ENCODE measurements around the gene B4GALNT3.

Gene B4GALNT3

DNA sequence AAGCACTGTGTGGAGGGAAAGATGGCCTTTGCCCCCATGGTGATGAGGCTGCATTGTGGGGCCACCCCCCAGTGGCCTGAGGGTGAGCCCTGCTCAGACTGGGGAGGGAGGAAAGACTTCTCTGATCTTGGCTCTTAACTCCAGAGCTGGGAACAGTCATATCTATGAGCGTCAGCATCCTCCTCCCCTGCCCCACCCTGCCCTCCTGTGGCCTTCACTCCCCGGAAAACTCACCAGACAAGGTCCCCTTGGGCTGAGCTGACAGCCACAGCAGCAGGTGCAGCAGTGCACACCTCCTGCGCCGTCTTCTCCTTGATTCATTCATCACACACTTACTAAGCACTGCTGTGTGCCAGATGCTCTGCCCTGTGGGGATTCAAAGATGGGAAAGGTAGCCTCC is 98.8 kb downstream of the B4GALNT3 start:
- no peak for DNase-seq (ENCODE audit: low spot score)
- TF ChIP-seq, protein P1, sequence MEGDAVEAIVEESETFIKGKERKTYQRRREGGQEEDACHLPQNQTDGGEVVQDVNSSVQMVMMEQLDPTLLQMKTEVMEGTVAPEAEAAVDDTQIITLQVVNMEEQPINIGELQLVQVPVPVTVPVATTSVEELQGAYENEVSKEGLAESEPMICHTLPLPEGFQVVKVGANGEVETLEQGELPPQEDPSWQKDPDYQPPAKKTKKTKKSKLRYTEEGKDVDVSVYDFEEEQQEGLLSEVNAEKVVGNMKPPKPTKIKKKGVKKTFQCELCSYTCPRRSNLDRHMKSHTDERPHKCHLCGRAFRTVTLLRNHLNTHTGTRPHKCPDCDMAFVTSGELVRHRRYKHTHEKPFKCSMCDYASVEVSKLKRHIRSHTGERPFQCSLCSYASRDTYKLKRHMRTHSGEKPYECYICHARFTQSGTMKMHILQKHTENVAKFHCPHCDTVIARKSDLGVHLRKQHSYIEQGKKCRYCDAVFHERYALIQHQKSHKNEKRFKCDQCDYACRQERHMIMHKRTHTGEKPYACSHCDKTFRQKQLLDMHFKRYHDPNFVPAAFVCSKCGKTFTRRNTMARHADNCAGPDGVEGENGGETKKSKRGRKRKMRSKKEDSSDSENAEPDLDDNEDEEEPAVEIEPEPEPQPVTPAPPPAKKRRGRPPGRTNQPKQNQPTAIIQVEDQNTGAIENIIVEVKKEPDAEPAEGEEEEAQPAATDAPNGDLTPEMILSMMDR (IDR thresholded peaks at IDR 0.05; ENCODE audit: borderline replicate concordance, control extremely low read depth, extremely low read depth, insufficient read depth, missing control alignments), result no peak
- in situ Hi-C loops (cut with MboI; ENCODE audit: low sequenced_read_pairs, unreplicated experiment), result loop anchor here (25.0 kb wide), 1 partner anchor 1029 kb away; the partner anchor contains the start of gene FBXL14

DNA sequence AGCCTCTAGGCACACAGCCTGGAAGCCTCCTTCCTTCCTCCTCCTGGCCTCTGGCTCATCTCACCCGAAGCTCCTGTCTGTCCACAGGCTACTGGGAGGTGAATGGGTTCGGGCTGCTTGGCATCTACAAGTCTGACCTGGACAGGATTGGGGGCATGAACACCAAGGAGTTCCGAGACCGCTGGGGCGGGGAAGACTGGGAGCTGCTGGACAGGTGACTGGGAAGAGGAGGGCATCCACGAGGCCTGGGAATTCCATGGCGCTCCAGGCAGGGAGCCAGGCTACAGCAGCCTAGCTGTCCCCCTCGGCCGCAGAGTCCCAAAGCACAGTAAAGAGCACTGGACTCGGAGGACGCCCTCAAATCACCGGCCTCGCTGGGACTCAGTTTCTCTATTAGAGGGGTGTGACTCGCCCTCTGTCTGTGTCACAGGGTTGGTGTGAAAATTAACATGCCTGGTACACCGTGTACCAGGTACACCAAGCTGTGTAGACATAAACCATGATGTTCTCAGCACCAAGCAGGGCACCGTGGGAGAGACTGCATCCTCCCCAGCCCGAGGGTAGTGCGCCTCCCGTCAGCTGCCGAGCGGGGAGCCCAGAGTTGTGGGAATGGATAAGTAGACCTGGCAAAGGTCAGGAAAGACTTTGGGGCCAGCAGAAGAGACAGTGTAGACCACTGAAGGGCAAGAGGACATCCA is 99.6 kb downstream of the B4GALNT3 start:
- DNase-seq (ENCODE audit: low spot score), result no peak
- TF ChIP-seq, protein P1 (IDR thresholded peaks at IDR 0.05; ENCODE audit: borderline replicate concordance, control extremely low read depth, extremely low read depth, insufficient read depth, missing control alignments), result no peak
- in situ Hi-C loops (cut with MboI; ENCODE audit: low sequenced_read_pairs, unreplicated experiment), result loop anchor here (25.0 kb wide), 1 partner anchor 1028 kb away; the partner anchor contains the start of gene FBXL14

DNA sequence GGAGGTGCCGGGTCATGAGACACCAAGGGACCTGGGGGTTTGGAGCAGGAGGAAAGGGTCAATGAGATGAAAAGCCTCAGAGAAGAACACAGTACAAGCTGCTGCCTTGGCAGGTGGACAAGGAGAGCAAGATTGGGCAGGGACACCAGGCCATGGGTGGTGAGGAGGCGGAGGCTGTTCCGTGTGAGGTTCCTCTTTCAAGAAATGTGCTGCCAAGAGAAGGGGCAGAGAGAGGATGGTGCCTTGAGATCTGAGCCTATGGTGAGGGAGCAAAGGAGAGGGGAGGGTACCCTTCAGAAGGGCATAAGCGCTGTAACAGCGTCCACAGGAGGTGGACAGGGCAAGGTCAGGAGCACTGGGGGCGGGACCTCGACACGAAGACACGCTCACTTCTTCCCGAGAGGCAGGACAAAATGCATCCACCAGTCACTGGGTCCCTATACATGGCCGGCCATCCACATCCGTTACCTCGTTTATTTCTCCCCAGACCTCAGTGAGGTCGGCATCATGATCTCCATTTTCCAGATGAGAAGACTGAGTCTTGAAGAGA is 100.2 kb downstream of the B4GALNT3 start:
- no peak for DNase-seq (ENCODE audit: low spot score)
- TF ChIP-seq, protein P1 (IDR thresholded peaks at IDR 0.05; ENCODE audit: borderline replicate concordance, control extremely low read depth, extremely low read depth, insufficient read depth, missing control alignments), result no peak
- in situ Hi-C loops (cut with MboI; ENCODE audit: low sequenced_read_pairs, unreplicated experiment), result loop anchor here (10.0 to 25.0 kb wide), 2 partner anchors 535 to 1027 kb away; partner anchors contain the start of gene FBXL14

DNA sequence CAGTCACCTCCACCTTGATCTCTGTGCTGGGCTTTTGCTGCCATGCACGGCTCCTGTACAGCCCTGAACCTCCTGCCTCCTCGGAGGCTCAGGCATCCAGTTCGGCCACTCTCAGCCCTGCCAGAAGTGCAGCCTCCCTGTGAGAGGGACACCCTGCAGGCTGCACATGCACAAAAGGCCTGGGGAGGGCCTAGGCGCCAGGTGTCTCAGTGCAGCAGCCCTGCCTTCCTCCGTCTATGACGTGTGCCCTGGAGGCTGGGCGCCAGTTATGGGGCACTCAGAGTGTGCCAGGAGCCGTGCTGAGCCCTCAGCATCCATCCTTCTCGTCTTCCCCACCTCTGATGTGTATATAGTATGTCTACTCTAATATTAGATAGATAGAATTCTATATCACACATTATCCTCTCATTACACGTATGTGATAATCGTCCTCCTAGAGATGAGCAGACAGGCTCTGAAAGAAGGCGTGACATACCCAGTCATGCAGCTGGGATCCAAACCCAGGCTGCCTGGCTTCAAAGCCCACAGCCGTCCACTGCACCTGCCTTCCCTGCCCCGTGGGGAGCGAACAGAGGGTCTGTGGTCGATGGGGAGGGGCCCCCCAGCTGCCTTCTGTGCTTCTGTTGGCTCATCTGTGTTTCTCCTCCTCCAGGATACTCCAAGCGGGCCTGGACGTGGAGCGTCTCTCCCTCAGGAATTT is 101.1 kb downstream of the B4GALNT3 start:
- no peak for DNase-seq (ENCODE audit: low spot score)
- in situ Hi-C loops (cut with MboI; ENCODE audit: low sequenced_read_pairs, unreplicated experiment), result loop anchor here (10.0 to 25.0 kb wide), 2 partner anchors 534 to 1026 kb away; partner anchors contain the start of gene FBXL14
- TF ChIP-seq, protein P1 (IDR thresholded peaks at IDR 0.05; ENCODE audit: borderline replicate concordance, control extremely low read depth, extremely low read depth, insufficient read depth, missing control alignments), result no peak

DNA sequence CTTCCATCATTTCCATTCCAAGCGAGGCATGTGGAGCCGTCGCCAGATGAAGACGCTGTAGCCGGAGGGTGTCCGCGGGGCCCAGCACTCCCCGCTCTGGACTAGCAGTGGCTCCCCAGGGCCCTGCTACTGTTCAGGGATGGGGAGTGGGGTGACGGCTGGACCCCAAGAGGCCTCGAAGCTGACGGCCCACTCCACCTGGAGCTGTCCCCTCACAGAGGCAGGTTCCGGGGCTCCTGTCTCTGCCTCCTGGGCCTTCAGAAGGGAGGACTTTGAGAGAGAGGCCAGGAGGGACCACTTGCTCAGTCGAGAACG is 101.6 kb downstream of the B4GALNT3 start:
- in situ Hi-C loops (cut with MboI; ENCODE audit: low sequenced_read_pairs, unreplicated experiment), result loop anchor here (10.0 to 25.0 kb wide), 2 partner anchors 533 to 1026 kb away; partner anchors contain the start of gene FBXL14
- no peak for DNase-seq (ENCODE audit: low spot score)
- TF ChIP-seq, protein P1 (IDR thresholded peaks at IDR 0.05; ENCODE audit: borderline replicate concordance, control extremely low read depth, extremely low read depth, insufficient read depth, missing control alignments), result no peak

DNA sequence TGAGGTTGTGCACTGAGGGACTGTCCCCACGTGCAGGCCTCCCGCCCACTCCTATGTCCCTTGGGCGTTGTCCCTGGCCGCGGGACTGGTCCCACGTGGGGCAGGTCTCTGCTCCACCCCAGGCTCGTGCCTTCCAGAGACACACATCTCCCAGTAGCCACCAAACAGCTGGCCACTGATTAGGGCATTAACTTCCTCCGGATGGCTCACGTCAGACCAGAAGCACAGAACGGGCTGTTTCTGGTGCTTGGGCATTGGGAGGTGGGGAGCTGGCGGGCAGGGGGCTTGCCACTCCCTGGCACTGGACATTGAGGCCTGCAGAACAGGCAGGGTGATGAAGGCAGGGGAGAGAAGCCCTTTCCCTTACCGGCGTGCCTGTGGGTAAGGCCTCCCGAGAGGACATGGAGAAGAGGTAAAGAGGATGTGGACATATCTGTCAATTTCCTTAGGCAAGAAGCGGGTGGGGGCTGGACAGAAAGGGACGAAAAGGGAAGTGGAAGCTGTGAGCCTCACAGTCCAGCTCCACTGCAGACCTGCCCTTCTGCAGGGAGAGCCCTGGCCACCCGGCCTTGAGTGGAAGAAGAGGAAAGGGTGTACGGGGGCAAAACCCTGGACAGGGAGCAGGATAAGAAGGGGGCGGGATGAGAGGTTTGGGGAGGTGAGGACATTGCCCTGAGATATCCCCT is 102.3 kb downstream of the B4GALNT3 start:
- in situ Hi-C loops (cut with MboI; ENCODE audit: low sequenced_read_pairs, unreplicated experiment), result loop anchor here (10.0 to 25.0 kb wide), 2 partner anchors 533 to 1025 kb away; partner anchors contain the start of gene FBXL14
- TF ChIP-seq, protein P1 (IDR thresholded peaks at IDR 0.05; ENCODE audit: borderline replicate concordance, control extremely low read depth, extremely low read depth, insufficient read depth, missing control alignments), result no peak
- DNase-seq (ENCODE audit: low spot score), result no peak
